Measurements from ENCODE around the gene HPS1.

The HPS1 gene

GRCh38 chr10:98377536-98377935, 69.2 kb downstream of the HPS1 start:
- Histone ChIP-seq H3K9me2 (replicated peaks; ENCODE audit: control insufficient read depth, low read length) (no peaks in the 10 kb centered on the region), H3K9me3 (ENCODE audit: control insufficient read depth, insufficient read depth, low read length) (no peaks in the 10 kb centered on the region), H3K27ac (ENCODE audit: low read depth, low read length) (no peak overlapping the region), H3K79me2 (ENCODE audit: control insufficient read depth, low read length) (no peaks in the 10 kb centered on the region), H3K36me3 (ENCODE audit: control insufficient read depth, low read length) (no peaks in the 10 kb centered on the region), H3K4me1 (ENCODE audit: control insufficient read depth, low read length) (no peaks in the 10 kb centered on the region), H3K4me2 (ENCODE audit: low read length) (no peak overlapping the region), H3F3A (ENCODE audit: control insufficient read depth, insufficient read depth) (no peaks in the 10 kb centered on the region), H3K4me3 (ENCODE audit: low read length) (no peak overlapping the region), H3K27me3 (ENCODE audit: control insufficient read depth, low read length) (peaks cover 27% of the 10 kb centered on the region), H4K20me1 (ENCODE audit: control insufficient read depth, insufficient read depth, low read depth, low read length) (no peaks in the 10 kb centered on the region)
- TF ChIP-seq CTCF (IDR thresholded peaks at IDR 0.05; ENCODE audit: low read depth, low read length, poor library complexity, severe bottlenecking) (no peak), EZH2phosphoT487 (IDR thresholded peaks at IDR 0.05; ENCODE audit: borderline replicate concordance, low read length) (no peak)

- Histone ChIP-seq H3K9me2 (replicated peaks; ENCODE audit: control insufficient read depth, low read length) (no peaks in the 10 kb centered on the region), H3K4me2 (ENCODE audit: low read length) (no peak overlapping the region), H3F3A (ENCODE audit: control insufficient read depth, insufficient read depth) (no peaks in the 10 kb centered on the region), H3K4me3 (ENCODE audit: low read length) (no peak overlapping the region), H3K4me1 (ENCODE audit: control insufficient read depth, low read length) (no peaks in the 10 kb centered on the region), H3K36me3 (ENCODE audit: control insufficient read depth, low read length) (no peaks in the 10 kb centered on the region), H3K79me2 (ENCODE audit: control insufficient read depth, low read length) (no peaks in the 10 kb centered on the region), H4K20me1 (ENCODE audit: control insufficient read depth, insufficient read depth, low read depth, low read length) (no peaks in the 10 kb centered on the region), H3K27me3 (ENCODE audit: control insufficient read depth, low read length) (peaks cover 27% of the 10 kb centered on the region), H3K9me3 (ENCODE audit: control insufficient read depth, insufficient read depth, low read length) (no peaks in the 10 kb centered on the region), H3K27ac (ENCODE audit: low read depth, low read length) (no peak overlapping the region)
- TF ChIP-seq EZH2phosphoT487 (IDR thresholded peaks at IDR 0.05; ENCODE audit: borderline replicate concordance, low read length) = no peak
- TF ChIP-seq CTCF (IDR thresholded peaks at IDR 0.05; ENCODE audit: low read depth, low read length, poor library complexity, severe bottlenecking) = no peak
Measured at GRCh38 chr10:98377001-98377400, 69.7 kb downstream of the HPS1 start.

- no peak overlapping the region for H3K27ac ChIP-seq (ENCODE audit: low read depth, low read length)
- H3K79me2 ChIP-seq (ENCODE audit: control insufficient read depth, low read length) = no peaks in the 10 kb centered on the region
- H3F3A ChIP-seq (ENCODE audit: control insufficient read depth, insufficient read depth) = no peaks in the 10 kb centered on the region
- no peak overlapping the region for H3K4me2 ChIP-seq (ENCODE audit: low read length)
- no peaks in the 10 kb centered on the region for H4K20me1 ChIP-seq (ENCODE audit: control insufficient read depth, insufficient read depth, low read depth, low read length)
- H3K36me3 ChIP-seq (ENCODE audit: control insufficient read depth, low read length) = no peaks in the 10 kb centered on the region
- peaks cover 27% of the 10 kb centered on the region for H3K27me3 ChIP-seq (ENCODE audit: control insufficient read depth, low read length)
- H3K9me3 ChIP-seq (ENCODE audit: control insufficient read depth, insufficient read depth, low read length) = no peaks in the 10 kb centered on the region
- no peak overlapping the region for H3K4me3 ChIP-seq (ENCODE audit: low read length)
- TF ChIP-seq CTCF (IDR thresholded peaks at IDR 0.05; ENCODE audit: low read depth, low read length, poor library complexity, severe bottlenecking) (no peak), EZH2phosphoT487 (IDR thresholded peaks at IDR 0.05; ENCODE audit: borderline replicate concordance, low read length) (no peak)
- no peaks in the 10 kb centered on the region for H3K9me2 ChIP-seq (replicated peaks; ENCODE audit: control insufficient read depth, low read length)
- H3K4me1 ChIP-seq (ENCODE audit: control insufficient read depth, low read length) = no peaks in the 10 kb centered on the region
Measured at GRCh38 chr10:98376485-98376884, 70.2 kb downstream of the HPS1 start.

Measured in DOHH2 (cell line).